ENCODE data around the gene HOMER1.

Gene HOMER1

DNA sequence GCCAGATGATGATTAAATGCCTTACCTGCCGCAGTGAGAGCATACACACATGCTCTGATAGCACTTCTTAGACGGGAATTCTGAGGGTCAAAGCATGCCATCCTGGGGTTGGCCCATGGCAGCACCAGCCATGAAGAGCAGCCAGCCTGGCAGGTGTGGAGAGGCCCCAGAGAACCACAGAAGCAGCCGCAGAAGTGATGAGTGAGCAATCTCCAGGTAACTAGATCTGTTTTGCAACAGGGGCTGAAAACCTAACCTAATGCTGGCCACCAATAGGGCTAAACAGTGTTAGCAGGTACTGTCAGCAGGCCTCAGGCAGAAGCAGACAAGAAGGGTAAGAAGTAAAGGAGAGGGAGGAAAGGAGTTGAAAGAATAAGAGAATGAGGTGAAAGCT, 33.5 kb upstream of the HOMER1 start:
- TF ChIP-seq, protein P1, sequence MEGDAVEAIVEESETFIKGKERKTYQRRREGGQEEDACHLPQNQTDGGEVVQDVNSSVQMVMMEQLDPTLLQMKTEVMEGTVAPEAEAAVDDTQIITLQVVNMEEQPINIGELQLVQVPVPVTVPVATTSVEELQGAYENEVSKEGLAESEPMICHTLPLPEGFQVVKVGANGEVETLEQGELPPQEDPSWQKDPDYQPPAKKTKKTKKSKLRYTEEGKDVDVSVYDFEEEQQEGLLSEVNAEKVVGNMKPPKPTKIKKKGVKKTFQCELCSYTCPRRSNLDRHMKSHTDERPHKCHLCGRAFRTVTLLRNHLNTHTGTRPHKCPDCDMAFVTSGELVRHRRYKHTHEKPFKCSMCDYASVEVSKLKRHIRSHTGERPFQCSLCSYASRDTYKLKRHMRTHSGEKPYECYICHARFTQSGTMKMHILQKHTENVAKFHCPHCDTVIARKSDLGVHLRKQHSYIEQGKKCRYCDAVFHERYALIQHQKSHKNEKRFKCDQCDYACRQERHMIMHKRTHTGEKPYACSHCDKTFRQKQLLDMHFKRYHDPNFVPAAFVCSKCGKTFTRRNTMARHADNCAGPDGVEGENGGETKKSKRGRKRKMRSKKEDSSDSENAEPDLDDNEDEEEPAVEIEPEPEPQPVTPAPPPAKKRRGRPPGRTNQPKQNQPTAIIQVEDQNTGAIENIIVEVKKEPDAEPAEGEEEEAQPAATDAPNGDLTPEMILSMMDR (conservative IDR thresholded peaks at IDR 0.05; ENCODE audit: low read depth, low read length): no peak
- peaks cover 54% of the 10 kb centered on the region for H3K4me1 ChIP-seq (ENCODE audit: low read depth, poor library complexity, severe bottlenecking)
- H3K4me2 ChIP-seq: peak overlapping the region; percentile 97
- peak overlapping the region; percentile 66; the same call in 1 of the 2 replicates for H3K9ac ChIP-seq
- H3K4me3 ChIP-seq (IDR thresholded peaks at IDR 0.05; ENCODE audit: insufficient read depth, low read depth, low read length): no peak overlapping the region
- H3K27ac ChIP-seq: peak overlapping the region; percentile 92
- H4K20me1 ChIP-seq (ENCODE audit: insufficient read depth): no peaks in the 10 kb centered on the region
- H3K79me2 ChIP-seq (ENCODE audit: insufficient read depth, low read depth): no peaks in the 10 kb centered on the region
- peak overlapping the region; percentile 53 for H2AFZ ChIP-seq (ENCODE audit: low read depth)
- H3K36me3 ChIP-seq (ENCODE audit: insufficient read depth): no peaks in the 10 kb centered on the region
- no peaks in the 10 kb centered on the region for H3K27me3 ChIP-seq (ENCODE audit: insufficient read depth, low read depth)

DNA sequence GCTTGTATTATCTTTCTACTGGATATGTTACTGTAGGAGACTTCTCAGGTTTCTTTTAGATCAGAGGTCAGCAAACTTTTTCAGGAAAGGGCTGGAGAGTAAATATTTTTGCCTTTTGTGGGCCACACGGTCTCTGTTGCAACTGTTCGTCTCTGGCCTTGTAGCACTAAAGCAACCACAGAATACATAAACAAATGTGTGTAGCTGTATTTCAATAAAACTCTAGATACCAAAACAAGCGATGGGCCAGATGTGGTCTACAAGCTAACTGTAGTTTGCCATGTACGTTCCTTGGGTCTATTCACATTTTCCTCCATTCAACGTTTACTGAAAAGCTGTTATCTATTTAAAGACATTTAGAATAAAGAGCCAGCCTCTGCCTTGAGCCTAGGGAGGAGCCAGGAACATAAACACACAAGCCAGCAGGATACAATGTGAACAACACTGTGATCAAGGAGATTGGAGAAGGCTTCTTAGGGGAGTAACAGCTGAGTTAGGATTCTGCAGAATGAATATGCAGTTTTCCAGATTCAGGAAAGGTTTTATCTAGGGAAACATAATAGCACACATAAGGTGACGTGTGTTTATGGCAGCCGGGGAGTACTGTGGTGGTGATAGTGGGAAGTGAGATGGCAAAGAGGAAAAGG, 33.0 kb upstream of the HOMER1 start:
- Histone ChIP-seq H3K27ac (peak overlapping the region; percentile 92), H2AFZ (ENCODE audit: low read depth) (peak overlapping the region; percentile 53), H4K20me1 (ENCODE audit: insufficient read depth) (no peaks in the 10 kb centered on the region), H3K9ac (peak overlapping the region; percentile 66), H3K4me3 (IDR thresholded peaks at IDR 0.05; ENCODE audit: insufficient read depth, low read depth, low read length) (no peak overlapping the region), H3K27me3 (ENCODE audit: insufficient read depth, low read depth) (no peaks in the 10 kb centered on the region), H3K4me1 (ENCODE audit: low read depth, poor library complexity, severe bottlenecking) (peaks cover 54% of the 10 kb centered on the region), H3K36me3 (ENCODE audit: insufficient read depth) (no peaks in the 10 kb centered on the region), H3K79me2 (ENCODE audit: insufficient read depth, low read depth) (no peaks in the 10 kb centered on the region), H3K4me2 (peak overlapping the region; percentile 97)
- TF ChIP-seq, protein P1 (conservative IDR thresholded peaks at IDR 0.05; ENCODE audit: low read depth, low read length): no peak

DNA sequence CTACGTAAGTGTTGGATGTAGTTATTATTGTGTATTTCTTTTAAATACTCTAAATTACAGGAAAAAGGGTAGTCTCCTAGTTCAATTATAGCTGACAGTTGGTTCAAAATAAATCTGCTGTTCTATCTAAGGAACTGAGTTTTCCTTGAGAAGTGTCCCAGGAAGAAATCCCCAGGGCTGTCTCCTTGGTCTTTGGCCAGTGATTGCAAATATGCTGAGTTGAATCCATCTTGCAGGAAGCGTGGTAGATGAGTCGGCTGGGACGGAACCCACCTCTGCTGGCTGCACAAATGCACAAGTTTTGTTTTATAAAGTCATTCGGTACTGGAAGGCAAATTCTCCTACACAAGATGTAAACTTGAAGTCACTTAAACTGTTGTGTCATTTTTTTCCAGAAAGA, 30.2 kb upstream of the HOMER1 start:
- Histone ChIP-seq H3K79me2 (ENCODE audit: insufficient read depth, low read depth) (no peaks in the 10 kb centered on the region), H3K4me1 (ENCODE audit: low read depth, poor library complexity, severe bottlenecking) (peaks cover 46% of the 10 kb centered on the region), H3K4me2 (no peak overlapping the region), H3K9ac (no peak overlapping the region), H4K20me1 (ENCODE audit: insufficient read depth) (no peaks in the 10 kb centered on the region), H2AFZ (ENCODE audit: low read depth) (no peak overlapping the region), H3K36me3 (ENCODE audit: insufficient read depth) (no peaks in the 10 kb centered on the region), H3K27me3 (ENCODE audit: insufficient read depth, low read depth) (no peaks in the 10 kb centered on the region), H3K4me3 (IDR thresholded peaks at IDR 0.05; ENCODE audit: insufficient read depth, low read depth, low read length) (no peak overlapping the region), H3K27ac (no peak overlapping the region)
- TF ChIP-seq, protein P1 (conservative IDR thresholded peaks at IDR 0.05; ENCODE audit: low read depth, low read length): no peak

DNA sequence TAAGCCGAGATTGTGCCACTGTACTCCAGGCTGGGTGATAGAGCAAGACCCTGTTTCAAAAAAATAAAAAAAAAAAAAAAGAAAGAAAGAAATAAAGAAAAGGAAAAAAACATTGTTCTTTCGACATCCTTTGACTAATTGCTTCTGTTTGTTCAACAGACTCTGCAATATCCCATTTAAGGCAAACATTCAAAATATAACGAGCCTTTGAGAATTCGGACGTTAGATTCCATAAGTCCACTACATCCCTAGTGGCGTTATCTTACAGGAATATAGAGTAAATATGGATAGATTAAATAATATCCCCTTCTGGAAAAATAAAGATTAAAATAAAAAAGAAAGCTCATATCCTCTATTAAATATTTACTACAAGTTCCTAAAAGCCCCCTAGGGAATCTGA, 27.0 kb upstream of the HOMER1 start:
- Histone ChIP-seq H3K4me1 (ENCODE audit: low read depth, poor library complexity, severe bottlenecking) (peaks cover 22% of the 10 kb centered on the region), H2AFZ (ENCODE audit: low read depth) (no peak overlapping the region), H3K9ac (no peak overlapping the region), H3K4me3 (IDR thresholded peaks at IDR 0.05; ENCODE audit: insufficient read depth, low read depth, low read length) (no peak overlapping the region), H3K27ac (no peak overlapping the region), H3K4me2 (no peak overlapping the region), H4K20me1 (ENCODE audit: insufficient read depth) (no peaks in the 10 kb centered on the region), H3K27me3 (ENCODE audit: insufficient read depth, low read depth) (no peaks in the 10 kb centered on the region), H3K79me2 (ENCODE audit: insufficient read depth, low read depth) (no peaks in the 10 kb centered on the region), H3K36me3 (ENCODE audit: insufficient read depth) (no peaks in the 10 kb centered on the region)
- TF ChIP-seq, protein P1 (conservative IDR thresholded peaks at IDR 0.05; ENCODE audit: low read depth, low read length): no peak
